Loucy (cell line): ENCODE data around the gene TCF7L2.

ENCODE experiments used
- H2AFZ ChIP-seq: fragments of 200-600 bp; sonication (generic); 2 replicates; pipeline ENCODE4 v1.6.0; 2016; ENCODE audit warnings: antibody characterized with exemption, mild to moderate bottlenecking, low read length, moderate library complexity
- H3F3A ChIP-seq: fragments of 200-600 bp; 2 replicates; pipeline ENCODE4 v1.6.0; 2016; ENCODE audit warnings: antibody characterized with exemption, low read depth, mild to moderate bottlenecking
- H3K27me3 ChIP-seq: fragments of 200-600 bp; sonication (generic); 2 replicates; pipeline ENCODE4 v1.6.1; 2014; ENCODE audit warnings: low read length, mild to moderate bottlenecking; ENCODE audit not compliant: insufficient read depth, poor library complexity, severe bottlenecking
- H3K36me3 ChIP-seq: fragments of 200-600 bp; sonication (generic); 2 replicates; pipeline ENCODE4 v1.6.1; 2016; ENCODE audit warnings: low read length; ENCODE audit not compliant: insufficient read depth
- H3K4me1 ChIP-seq: fragments of 200-600 bp; sonication (generic); 2 replicates; pipeline ENCODE4 v1.5.1; 2014; ENCODE audit warnings: low read length, mild to moderate bottlenecking; ENCODE audit not compliant: insufficient read depth, poor library complexity, severe bottlenecking
- H3K4me2 ChIP-seq: fragments of 200-600 bp; sonication (generic); 2 replicates; pipeline ENCODE4 v1.6.0; 2014; ENCODE audit warnings: antibody characterized with exemption, low read length, low read depth, mild to moderate bottlenecking; ENCODE audit not compliant: poor library complexity, severe bottlenecking
- H3K4me3 ChIP-seq: fragments of 200-600 bp; sonication (generic); 2 replicates; pipeline ENCODE4 v1.5.1; 2014; ENCODE audit warnings: low read length, mild to moderate bottlenecking, mixed read lengths; ENCODE audit not compliant: poor library complexity, severe bottlenecking
- H3K79me2 ChIP-seq: fragments of 200-600 bp; sonication (generic); 2 replicates; pipeline ENCODE4 v1.6.1; 2014; ENCODE audit warnings: low read length; ENCODE audit not compliant: insufficient read depth
- H3K9ac ChIP-seq: fragments of 200-600 bp; sonication (generic); 2 replicates; pipeline ENCODE4 v1.6.0; 2014; ENCODE audit warnings: mild to moderate bottlenecking, low read depth, low read length, moderate library complexity; ENCODE audit not compliant: poor library complexity, severe bottlenecking
- H3K9me2 ChIP-seq: fragments of 200-600 bp; sonication (generic); replicated peaks from 2 replicates; pipeline ENCODE4 v1.6.1; 2016; ENCODE audit warnings: low read depth, low read length, mixed read lengths
- H3K9me3 ChIP-seq: fragments of 200-600 bp; sonication (generic); 2 replicates; pipeline ENCODE4 v1.6.1; 2014; ENCODE audit warnings: mild to moderate bottlenecking, antibody characterized with exemption, low read length, low read depth; ENCODE audit not compliant: insufficient read depth
- H4K20me1 ChIP-seq: fragments of 200-600 bp; sonication (generic); 2 replicates; pipeline ENCODE4 v1.6.0; 2014; ENCODE audit warnings: antibody characterized with exemption, low read length, mild to moderate bottlenecking; ENCODE audit not compliant: insufficient read depth, poor library complexity, severe bottlenecking
- CTCF ChIP-seq: fragments of 200-600 bp; sonication (generic); conservative IDR thresholded peaks from 2 replicates; pipeline ENCODE4 v1.5.1; 2014; ENCODE audit warnings: mild to moderate bottlenecking, antibody characterized with exemption, low read length
- EZH2phosphoT487 ChIP-seq: fragments of 200-600 bp; IDR thresholded peaks from 2 replicates; pipeline ENCODE4 v1.6.1; 2018; ENCODE audit warnings: antibody characterized with exemption, mild to moderate bottlenecking, moderate library complexity, borderline replicate concordance

TCF7L2 gene

GRCh38 chr10:113130014-113130641 lies 180.1 kb downstream of the TCF7L2 start:
- Histone ChIP-seq H3K9ac (no peak overlapping the region), H3K36me3 (no peaks in the 10 kb centered on the region), H3K4me3 (no peak overlapping the region), H3K4me2 (no peak overlapping the region), H3K9me2 (no peaks in the 10 kb centered on the region), H4K20me1 (no peaks in the 10 kb centered on the region), H3K4me1 (peaks cover 6% of the 10 kb centered on the region), H2AFZ (no peak overlapping the region), H3K9me3 (no peaks in the 10 kb centered on the region), H3K79me2 (no peaks in the 10 kb centered on the region), H3F3A (no peaks in the 10 kb centered on the region), H3K27me3 (no peaks in the 10 kb centered on the region)
- TF ChIP-seq CTCF, result no peak
- no peak for TF ChIP-seq EZH2phosphoT487

GRCh38 chr10:113131613-113132261 lies 181.7 kb downstream of the TCF7L2 start:
- no peaks in the 10 kb centered on the region for H3F3A ChIP-seq
- no peak overlapping the region for H3K4me3 ChIP-seq
- TF ChIP-seq EZH2phosphoT487 (no peak), CTCF (no peak)
- no peaks in the 10 kb centered on the region for H3K4me1 ChIP-seq
- no peaks in the 10 kb centered on the region for H3K9me3 ChIP-seq
- no peaks in the 10 kb centered on the region for H3K79me2 ChIP-seq
- no peaks in the 10 kb centered on the region for H3K27me3 ChIP-seq
- H3K9me2 ChIP-seq, result no peaks in the 10 kb centered on the region
- H3K36me3 ChIP-seq, result no peaks in the 10 kb centered on the region
- no peak overlapping the region for H3K4me2 ChIP-seq
- H2AFZ ChIP-seq, result no peak overlapping the region
- no peak overlapping the region for H3K9ac ChIP-seq
- no peaks in the 10 kb centered on the region for H4K20me1 ChIP-seq

- Histone ChIP-seq H3K4me3 (no peak overlapping the region), H3K27me3 (no peaks in the 10 kb centered on the region), H3K36me3 (no peaks in the 10 kb centered on the region), H3K4me1 (no peaks in the 10 kb centered on the region), H3K4me2 (no peak overlapping the region), H3F3A (no peaks in the 10 kb centered on the region), H3K9ac (no peak overlapping the region), H3K9me3 (no peaks in the 10 kb centered on the region), H3K9me2 (no peaks in the 10 kb centered on the region), H2AFZ (no peak overlapping the region), H4K20me1 (no peaks in the 10 kb centered on the region), H3K79me2 (no peaks in the 10 kb centered on the region)
- TF ChIP-seq EZH2phosphoT487 (no peak), CTCF (no peak)
These were observed 182.6 kb downstream of the TCF7L2 start for GRCh38 chr10:113132591-113133121.
